Endothelial cell of umbilical vein (primary cell): Measurements from ENCODE around the gene COL20A1. TPM values are rescaled to one million over a fixed set of nuclear protein-coding genes. Genes with fewer than 3 reads are reported as not detected.

ENCODE experiments used
- BruUV-seq: library from RNA; stranded (reverse); fragments of 400-500 nt; replicated peaks from 2 replicates; lab custom pipeline; 2021; lab: Mats Ljungman, UMichigan
- CTCF ChIA-PET: fragments of 300-600, 350-600 bp; sonication (Branson Sonifier 250); formaldehyde crosslinking; loops from one replicate; lab custom pipeline; 2021; ENCODE audit warnings: antibody characterized with exemption, inconsistent platforms; lab: Charles Lee
- POLR2A ChIA-PET: fragments of 300-600, 350-600 bp; sonication (Branson Sonifier 250); formaldehyde crosslinking; loops from one replicate; lab custom pipeline; 2021; ENCODE audit warnings: antibody characterized with exemption, inconsistent platforms; lab: Charles Lee
- DNase-seq: peaks from one replicate; pipeline ENCODE4 v3.0.0-alpha.2; 2011; ENCODE audit warnings: low read depth, low spot score
- FAIRE-seq: peaks from 2 replicates; lab custom pipeline; 2011; peaks lifted over from hg19 to GRCh38; lab: Jason Lieb, UNC
- H2AFZ ChIP-seq: 2 replicates; pipeline ENCODE4 v1.6.0; 2012; ENCODE audit warnings: low read depth, low read length, control low read depth, inconsistent platforms
- H3K27ac ChIP-seq: 2 replicates; pipeline ENCODE4 v1.5.1; 2011; ENCODE audit warnings: low read depth, mild to moderate bottlenecking, control low read depth, low read length, moderate library complexity; ENCODE audit not compliant: insufficient read depth
- H3K27me3 ChIP-seq, 2 experiments: 2 replicates each; pipeline versions ENCODE4 v1.6.0 to v1.6.1; 2011; ENCODE audit warnings: low read length in 2 of 2, mixed read lengths in 1 of 2; ENCODE audit not compliant: control insufficient read depth in 2 of 2, insufficient read depth in 2 of 2
- H3K36me3 ChIP-seq, 2 experiments: 2 replicates in 1 of 2; 3 replicates in 1 of 2; pipeline ENCODE4 v1.5.1; 2011; ENCODE audit warnings: low read length in 2 of 2, mild to moderate bottlenecking in 1 of 2, moderate library complexity in 1 of 2; ENCODE audit not compliant: control insufficient read depth in 2 of 2, insufficient read depth in 2 of 2; ENCODE audit errors: extremely low read depth in 1 of 2
- H3K4me1 ChIP-seq: 3 replicates; pipeline ENCODE4 v1.5.1; 2011; ENCODE audit warnings: mild to moderate bottlenecking, low read length; ENCODE audit not compliant: control insufficient read depth, insufficient read depth; ENCODE audit errors: extremely low read depth
- H3K4me2 ChIP-seq: 2 replicates; pipeline ENCODE4 v1.6.1; 2011; ENCODE audit warnings: low read length, control low read depth, mixed read lengths; ENCODE audit not compliant: insufficient read depth
- H3K4me3 ChIP-seq, 3 experiments: fragments of 200-600 bp in 1 of 3; sonication (generic), shearing (Covaris generic) in 1 of 3; replicated peaks in 1 of 3; 2 replicates each; pipeline ENCODE4 v1.5.1; 2011 to 2016; ENCODE audit warnings: control low read depth in 3 of 3, low read length in 3 of 3, mild to moderate bottlenecking in 2 of 3, inconsistent platforms in 1 of 3, low read depth in 1 of 3, moderate library complexity in 1 of 3; ENCODE audit not compliant: insufficient read depth in 1 of 3
- H3K79me2 ChIP-seq: 2 replicates; pipeline ENCODE4 v1.6.0; 2012; ENCODE audit warnings: low read length, inconsistent platforms; ENCODE audit not compliant: control insufficient read depth, insufficient read depth
- H3K9ac ChIP-seq: replicated peaks from 2 replicates; pipeline ENCODE3; 2011; ENCODE audit warnings: low read length, control low read depth; ENCODE audit not compliant: insufficient read depth; ENCODE audit errors: extremely low read depth
- H3K9me1 ChIP-seq: replicated peaks from 3 replicates; pipeline ENCODE4 v1.6.0; 2011; ENCODE audit warnings: mild to moderate bottlenecking, low read length; ENCODE audit not compliant: control insufficient read depth, insufficient read depth; ENCODE audit errors: extremely low read depth
- H3K9me3 ChIP-seq: replicated peaks from 2 replicates; pipeline ENCODE4 v1.5.1; 2012; ENCODE audit warnings: low read length, inconsistent platforms; ENCODE audit not compliant: control insufficient read depth, insufficient read depth
- H4K20me1 ChIP-seq: replicated peaks from 2 replicates; pipeline ENCODE3; 2011; ENCODE audit warnings: mild to moderate bottlenecking, low read length; ENCODE audit not compliant: control insufficient read depth, insufficient read depth; ENCODE audit errors: extremely low read depth
- EZH2 ChIP-seq: IDR thresholded peaks from 2 replicates; pipeline ENCODE4 v1.6.1; 2012; ENCODE audit warnings: borderline replicate concordance, low read depth, mild to moderate bottlenecking, moderate library complexity, low read length, inconsistent platforms; ENCODE audit not compliant: severe bottlenecking
- FOS ChIP-seq: IDR thresholded peaks from 2 replicates; pipeline ENCODE4 v1.6.1; 2011; ENCODE audit warnings: mild to moderate bottlenecking, low read length, moderate library complexity, borderline replicate concordance; ENCODE audit not compliant: insufficient read depth
- GATA2 ChIP-seq: IDR thresholded peaks from 2 replicates; pipeline ENCODE4 v1.7.0; 2011; ENCODE audit warnings: low read depth, mild to moderate bottlenecking, moderate library complexity, mixed read lengths, low read length; ENCODE audit not compliant: insufficient read length, insufficient read depth
- JUN ChIP-seq: IDR thresholded peaks from 2 replicates; pipeline ENCODE4 v1.6.1; 2011; ENCODE audit warnings: borderline replicate concordance, low read depth; ENCODE audit not compliant: insufficient read length, insufficient read depth
- MYC ChIP-seq: IDR thresholded peaks from one replicate; pipeline ENCODE4 v1.6.1; 2011; ENCODE audit warnings: mild to moderate bottlenecking, low read depth, low read length
- POLR2A ChIP-seq: IDR thresholded peaks from 2 replicates; pipeline ENCODE4 v1.6.1; 2012; ENCODE audit warnings: low read depth, mild to moderate bottlenecking, control low read depth, low read length
- POLR2AphosphoS5 ChIP-seq: IDR thresholded peaks from 2 replicates; pipeline ENCODE4 v1.6.1; 2012; ENCODE audit warnings: low read depth, mild to moderate bottlenecking, control low read depth, low read length, moderate library complexity; ENCODE audit not compliant: insufficient read depth
- dilution Hi-C: fragments of 300-500 bp; cut with MboI; formaldehyde crosslinking; loops from one replicate; pipeline ENCODE4 v1.15.0; 2019; ENCODE audit warnings: low sequenced_read_pairs; ENCODE audit not compliant: extremely low pct_ligation_motif_present
- intact Hi-C: fragments of 100-400 bp; cut with micrococcal nuclease; formaldehyde crosslinking; loops from one replicate; pipeline ENCODE4 v1.10.0; 2022
- polyA plus RNA-seq, 4 experiments: library from polyadenylated mRNA; depleted of rRNA in 3 of 4; stranded (reverse) in 3 of 4; unstranded in 1 of 4; fragments of >200 nt; gene quantifications; 2 replicates each; pipeline versions ENCODE4 v1.2.1 to v1.2.3, GENCODE V29; 2011 to 2012; ENCODE audit warnings: missing spikeins in 1 of 4
- total RNA-seq: library from RNA; stranded (reverse); gene quantifications from 2 replicates; pipeline ENCODE4 v1.2.3, GENCODE V29; 2021
- TF ChIP-seq, protein P1 (sequence below), 2 donors: IDR thresholded peaks; 1 replicate in 1 of 2; 2 replicates in 1 of 2; pipeline ENCODE4 v1.5.1; 2011; ENCODE audit warnings: low read length in 2 of 2, mild to moderate bottlenecking in 2 of 2, moderate library complexity in 2 of 2, control low read depth in 1 of 2, inconsistent platforms in 1 of 2, low read depth in 1 of 2; ENCODE audit not compliant: insufficient read depth in 1 of 2; ENCODE audit errors: extremely low read depth in 1 of 2
- TF ChIP-seq, protein P2 (sequence below): IDR thresholded peaks from 2 replicates; pipeline ENCODE4 v1.6.1; 2011; ENCODE audit not compliant: insufficient read depth, insufficient read length

The COL20A1 gene
- total and polyA plus RNA-seq, 2 donors (not counting 3 experiments of a cell fraction or from before 2014, with no cell fraction given), result not detected

DNA sequence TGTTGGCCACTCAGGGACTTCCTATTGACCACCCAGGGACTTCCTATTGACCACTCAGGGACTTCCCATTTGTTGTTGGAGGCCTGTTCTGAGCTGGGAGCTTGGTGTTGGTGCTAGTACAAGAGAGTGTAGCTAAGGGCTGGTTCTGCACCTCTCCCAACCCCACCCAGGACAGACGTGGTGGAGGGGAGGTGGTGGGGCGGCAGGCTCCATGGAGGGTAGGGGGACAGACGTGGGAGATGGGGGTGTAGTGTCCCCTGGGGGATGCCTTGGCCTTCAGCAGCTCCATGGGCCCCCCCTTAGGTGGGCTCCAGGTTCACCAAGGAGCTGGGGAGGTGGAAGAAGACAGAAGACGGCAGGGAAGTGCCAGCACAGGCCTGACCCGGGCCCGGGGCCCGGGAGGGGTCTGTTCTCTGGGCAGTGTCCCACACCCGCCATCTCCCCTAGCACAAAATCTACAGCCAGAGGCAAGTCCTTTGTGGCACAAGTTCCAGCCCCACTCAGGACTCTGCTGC is 34.3 kb downstream of the COL20A1 start:
- FAIRE-seq (no peak), DNase-seq (no peak)
- peaks cover 0 to 4% of the 10 kb centered on the region in 2 experiments for H3K27me3 ChIP-seq
- no TSS peak for BruUV-seq
- POLR2A ChIA-PET, result no interaction called here
- no peaks in the 10 kb centered on the region for H4K20me1 ChIP-seq
- H2AFZ ChIP-seq, result no peak overlapping the region
- H3K4me2 ChIP-seq, result no peak overlapping the region
- H3K4me1 ChIP-seq, result no peaks in the 10 kb centered on the region
- no peak overlapping the region for H3K9ac ChIP-seq
- intact Hi-C loops, result no loop called here
- no peaks in the 10 kb centered on the region for H3K36me3 ChIP-seq
- no peaks in the 10 kb centered on the region for H3K9me3 ChIP-seq
- H3K9me1 ChIP-seq, result no peaks in the 10 kb centered on the region
- no peak overlapping the region for H3K4me3 ChIP-seq
- CTCF ChIA-PET, result interaction anchor here (1.1 kb wide), 1 partner anchor 55 kb away, joined by 5 read pairs; no protein-coding TSS in a partner anchor
- TF ChIP-seq JUN (no peak), MYC (no peak), FOS (no peak), EZH2 (no peak), POLR2AphosphoS5 (no peak), GATA2 (no peak), POLR2A (no peak)
- TF ChIP-seq, protein P1, sequence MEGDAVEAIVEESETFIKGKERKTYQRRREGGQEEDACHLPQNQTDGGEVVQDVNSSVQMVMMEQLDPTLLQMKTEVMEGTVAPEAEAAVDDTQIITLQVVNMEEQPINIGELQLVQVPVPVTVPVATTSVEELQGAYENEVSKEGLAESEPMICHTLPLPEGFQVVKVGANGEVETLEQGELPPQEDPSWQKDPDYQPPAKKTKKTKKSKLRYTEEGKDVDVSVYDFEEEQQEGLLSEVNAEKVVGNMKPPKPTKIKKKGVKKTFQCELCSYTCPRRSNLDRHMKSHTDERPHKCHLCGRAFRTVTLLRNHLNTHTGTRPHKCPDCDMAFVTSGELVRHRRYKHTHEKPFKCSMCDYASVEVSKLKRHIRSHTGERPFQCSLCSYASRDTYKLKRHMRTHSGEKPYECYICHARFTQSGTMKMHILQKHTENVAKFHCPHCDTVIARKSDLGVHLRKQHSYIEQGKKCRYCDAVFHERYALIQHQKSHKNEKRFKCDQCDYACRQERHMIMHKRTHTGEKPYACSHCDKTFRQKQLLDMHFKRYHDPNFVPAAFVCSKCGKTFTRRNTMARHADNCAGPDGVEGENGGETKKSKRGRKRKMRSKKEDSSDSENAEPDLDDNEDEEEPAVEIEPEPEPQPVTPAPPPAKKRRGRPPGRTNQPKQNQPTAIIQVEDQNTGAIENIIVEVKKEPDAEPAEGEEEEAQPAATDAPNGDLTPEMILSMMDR (IDR thresholded peaks at IDR 0.05; ENCODE audit: extremely low read depth in 1 of 2, insufficient read depth in 1 of 2, low read depth in 1 of 2, low read length in 2 of 2), result no peak
- TF ChIP-seq, protein P2, sequence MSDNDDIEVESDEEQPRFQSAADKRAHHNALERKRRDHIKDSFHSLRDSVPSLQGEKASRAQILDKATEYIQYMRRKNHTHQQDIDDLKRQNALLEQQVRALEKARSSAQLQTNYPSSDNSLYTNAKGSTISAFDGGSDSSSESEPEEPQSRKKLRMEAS, result no peak
- no peaks in the 10 kb centered on the region for H3K79me2 ChIP-seq
- no peak overlapping the region for H3K27ac ChIP-seq
- dilution Hi-C loops, result no loop called here
